Activated T-cell treated with anti-CD3 and anti-CD28 coated beads, Interleukin-2, amount 50 U/mL, for 4 hours (primary cell): ENCODE results near the gene CYSLTR1. TPM values are rescaled to one million over a fixed set of nuclear protein-coding genes. Genes with fewer than 3 reads are reported as not detected.
A peak's percentile ranks its signal among the peaks of the same experiment; 100 is the strongest.

ENCODE experiments used
- ATAC-seq, 2 donors: fragments of 200-7000 bp; cut with Tn5 transposase; one replicate each; pipeline ENCODE4 v1.10.0; 2021
- DNase-seq: peaks from one replicate; pipeline ENCODE4 v3.0.0-alpha.2; 2020
- H3K27me3 Mint-ChIP-seq: one replicate; pipeline ENCODE4 v1.8.0; 2021; ENCODE audit warnings: low read depth, mixed read lengths
- H3K36me3 Mint-ChIP-seq: one replicate; pipeline ENCODE4 v1.8.0; 2022; ENCODE audit warnings: mixed read lengths; ENCODE audit not compliant: insufficient read depth
- H3K4me1 Mint-ChIP-seq: one replicate; pipeline ENCODE4 v1.8.0; 2021; ENCODE audit warnings: low read depth, mixed read lengths
- H3K4me3 Mint-ChIP-seq: one replicate; pipeline ENCODE4 v1.8.0; 2021; ENCODE audit warnings: mild to moderate bottlenecking, moderate library complexity, mixed read lengths
- H3K9me3 Mint-ChIP-seq: one replicate; pipeline ENCODE4 v1.8.0; 2021; ENCODE audit warnings: mixed read lengths
- total RNA-seq, 3 donors: library from RNA; stranded (reverse); gene quantifications; one replicate each; pipeline ENCODE4 v1.2.1, GENCODE V29; 2021

The CYSLTR1 gene
- total RNA-seq: 1 to 10 TPM; 1.4 to 2.3 (median 1.8) TPM

- peaks cover 61% of the 10 kb centered on the region for H3K4me1 Mint-ChIP-seq
- H3K27me3 Mint-ChIP-seq: no peaks in the 10 kb centered on the region
- H3K36me3 Mint-ChIP-seq: no peaks in the 10 kb centered on the region
- ATAC-seq (peak in 1 of 2 donors; percentile 26), DNase-seq (no peak)
- no peaks in the 10 kb centered on the region for H3K9me3 Mint-ChIP-seq
- peak within 1 kb of the TSS; percentile 83 for H3K4me3 Mint-ChIP-seq
Measured at GRCh38 chrX:78327370-78328086, at the start of gene CYSLTR1. Gene CYSLTR1 (minus strand): TSS chrX:78327611. CDS start chrX:78273746, 53,865 bp downstream.

DNA sequence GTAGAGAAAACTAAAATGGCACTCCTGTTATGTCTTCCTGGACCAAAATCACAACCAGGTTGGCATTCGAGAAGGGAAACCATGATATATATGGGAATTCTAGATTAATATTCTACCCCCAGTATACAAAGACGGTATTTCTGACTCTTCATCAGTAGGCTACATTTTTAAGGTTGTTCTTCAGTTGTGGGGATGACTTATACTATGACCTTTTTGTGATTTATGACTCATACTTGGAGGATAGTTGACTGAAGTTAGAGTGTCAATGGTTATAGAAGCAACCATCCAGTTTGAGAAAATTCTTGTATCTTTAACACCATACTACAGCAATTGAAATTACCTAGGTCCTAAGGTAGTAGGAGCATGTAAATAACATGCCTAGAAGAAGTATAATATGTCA, 49.8 kb upstream of the CYSLTR1 start:
- peak; percentile 69 to 71 for ATAC-seq
- peaks cover 4% of the 10 kb centered on the region for H3K9me3 Mint-ChIP-seq
- H3K36me3 Mint-ChIP-seq: no peaks in the 10 kb centered on the region
- H3K4me3 Mint-ChIP-seq: no peak overlapping the region
- H3K4me1 Mint-ChIP-seq: peaks cover 15% of the 10 kb centered on the region
- no peaks in the 10 kb centered on the region for H3K27me3 Mint-ChIP-seq
- no peak for DNase-seq

DNA sequence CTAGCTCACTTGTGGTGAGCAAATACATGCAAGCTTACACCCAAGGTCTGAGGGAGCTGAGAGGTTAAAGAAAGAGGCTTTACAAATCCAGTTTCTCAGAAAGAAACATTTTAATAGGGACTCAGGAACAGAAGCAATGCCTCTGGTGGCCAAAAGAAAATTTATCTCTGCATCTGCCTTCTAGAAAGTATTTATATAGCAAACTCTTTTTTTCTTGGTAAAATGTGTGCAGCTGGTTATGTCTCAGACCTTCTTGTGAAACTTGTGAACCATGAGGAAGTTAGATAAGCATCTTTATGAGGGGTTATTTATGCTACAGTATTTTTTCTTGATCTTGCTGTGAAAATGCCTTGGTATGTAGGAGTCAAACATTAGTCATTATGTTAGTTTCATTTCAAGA, 48.5 kb upstream of the CYSLTR1 start:
- no peaks in the 10 kb centered on the region for H3K27me3 Mint-ChIP-seq
- H3K4me3 Mint-ChIP-seq: no peak overlapping the region
- H3K36me3 Mint-ChIP-seq: no peaks in the 10 kb centered on the region
- H3K9me3 Mint-ChIP-seq: peaks cover 4% of the 10 kb centered on the region
- H3K4me1 Mint-ChIP-seq: peaks cover 15% of the 10 kb centered on the region
- peak; percentile 82 to 83 for ATAC-seq
- DNase-seq: no peak

DNA sequence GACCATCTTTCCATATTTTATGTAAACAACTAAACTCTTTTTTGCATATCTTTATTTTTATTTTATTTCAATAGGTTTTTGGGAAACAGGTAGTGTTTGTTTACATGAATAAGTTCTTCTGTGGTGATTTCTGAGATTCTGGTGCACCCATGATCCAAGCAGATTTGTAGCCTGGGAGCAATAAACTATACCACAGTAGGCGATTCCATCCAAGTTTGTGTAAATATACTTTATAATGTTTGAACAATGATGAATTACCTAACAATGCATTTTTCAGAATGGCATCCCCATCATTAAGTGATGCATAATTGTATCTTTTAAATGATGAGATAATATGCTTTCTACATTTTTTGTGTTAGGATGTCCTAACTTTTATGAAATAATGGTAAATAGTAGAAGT, 39.2 kb upstream of the CYSLTR1 start:
- no peaks in the 10 kb centered on the region for H3K27me3 Mint-ChIP-seq
- no peak for ATAC-seq
- peaks cover 10% of the 10 kb centered on the region for H3K9me3 Mint-ChIP-seq
- H3K4me1 Mint-ChIP-seq: no peaks in the 10 kb centered on the region
- no peaks in the 10 kb centered on the region for H3K36me3 Mint-ChIP-seq
- no peak for DNase-seq
- no peak overlapping the region for H3K4me3 Mint-ChIP-seq

- H3K4me1 Mint-ChIP-seq: no peaks in the 10 kb centered on the region
- DNase-seq (no peak), ATAC-seq (no peak)
- peaks cover 7% of the 10 kb centered on the region for H3K9me3 Mint-ChIP-seq
- no peaks in the 10 kb centered on the region for H3K27me3 Mint-ChIP-seq
- no peaks in the 10 kb centered on the region for H3K36me3 Mint-ChIP-seq
- H3K4me3 Mint-ChIP-seq: no peak overlapping the region
Measured at GRCh38 chrX:78357342-78358055, 30.1 kb upstream of the CYSLTR1 start.

DNA sequence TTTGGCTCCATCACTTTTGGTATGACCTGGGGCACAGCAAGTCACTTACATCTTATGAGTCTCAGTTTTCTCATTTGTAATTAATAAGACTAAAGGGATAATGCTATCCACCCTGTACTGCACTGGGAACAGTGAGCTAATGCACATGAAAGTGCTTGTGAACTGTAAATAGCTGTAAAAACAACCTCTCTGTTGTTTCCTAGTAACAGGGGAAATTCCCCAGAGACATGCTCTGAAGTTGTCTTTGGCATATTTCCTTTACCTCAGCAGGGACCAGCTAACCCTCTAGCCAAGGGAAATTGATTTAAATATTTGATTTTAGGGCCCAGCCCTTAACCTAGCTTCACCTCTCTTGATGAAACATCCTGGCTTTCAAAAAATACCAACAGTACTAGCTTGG, 6.1 kb upstream of the CYSLTR1 start:
- Mint-ChIP-seq H3K4me1 (peaks cover 66% of the 10 kb centered on the region), H3K4me3 (no peak overlapping the region), H3K9me3 (peaks cover 7% of the 10 kb centered on the region), H3K36me3 (no peaks in the 10 kb centered on the region), H3K27me3 (no peaks in the 10 kb centered on the region)
- DNase-seq: no peak
- ATAC-seq: peak; percentile 48 to 60

- DNase-seq (no peak), ATAC-seq (no peak)
- Mint-ChIP-seq H3K4me3 (no peak overlapping the region), H3K9me3 (peaks cover 3% of the 10 kb centered on the region), H3K27me3 (no peaks in the 10 kb centered on the region), H3K36me3 (no peaks in the 10 kb centered on the region), H3K4me1 (peaks cover 75% of the 10 kb centered on the region)
Measured at GRCh38 chrX:78331708-78332107, 4.3 kb upstream of the CYSLTR1 start.

GRCh38 chrX:78330540-78330939, 3.1 kb upstream of the CYSLTR1 start:
- DNase-seq (no peak), ATAC-seq (peak; percentile 36 to 51)
- H3K27me3 Mint-ChIP-seq: no peaks in the 10 kb centered on the region
- peaks cover 67% of the 10 kb centered on the region for H3K4me1 Mint-ChIP-seq
- no peaks in the 10 kb centered on the region for H3K36me3 Mint-ChIP-seq
- H3K9me3 Mint-ChIP-seq: no peaks in the 10 kb centered on the region
- no peak overlapping the region for H3K4me3 Mint-ChIP-seq

DNA sequence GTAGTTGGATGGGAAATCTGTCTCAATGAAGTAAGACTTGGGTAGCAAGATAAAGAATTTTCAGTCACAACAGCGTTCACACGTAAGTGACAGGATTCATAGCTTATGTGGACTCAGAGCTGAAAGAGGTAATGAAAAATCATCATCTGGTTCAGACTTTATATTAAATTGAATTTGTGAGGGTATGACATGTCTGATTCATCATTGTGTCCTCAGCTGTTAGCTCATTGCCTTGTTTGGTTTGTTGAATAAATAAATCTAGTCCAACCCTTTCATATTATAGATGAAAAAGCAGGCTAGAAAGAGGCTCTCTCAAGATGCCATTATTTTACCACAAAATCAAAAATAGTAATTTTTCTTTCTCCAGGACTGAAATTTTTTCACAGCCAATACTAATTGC, 2.7 kb upstream of the CYSLTR1 start:
- H3K36me3 Mint-ChIP-seq: no peaks in the 10 kb centered on the region
- no peak for DNase-seq
- peaks cover 65% of the 10 kb centered on the region for H3K4me1 Mint-ChIP-seq
- peak overlapping the region; percentile 71 for H3K4me3 Mint-ChIP-seq
- H3K27me3 Mint-ChIP-seq: no peaks in the 10 kb centered on the region
- ATAC-seq: peak in 1 of 2 donors; percentile 21
- no peaks in the 10 kb centered on the region for H3K9me3 Mint-ChIP-seq

DNA sequence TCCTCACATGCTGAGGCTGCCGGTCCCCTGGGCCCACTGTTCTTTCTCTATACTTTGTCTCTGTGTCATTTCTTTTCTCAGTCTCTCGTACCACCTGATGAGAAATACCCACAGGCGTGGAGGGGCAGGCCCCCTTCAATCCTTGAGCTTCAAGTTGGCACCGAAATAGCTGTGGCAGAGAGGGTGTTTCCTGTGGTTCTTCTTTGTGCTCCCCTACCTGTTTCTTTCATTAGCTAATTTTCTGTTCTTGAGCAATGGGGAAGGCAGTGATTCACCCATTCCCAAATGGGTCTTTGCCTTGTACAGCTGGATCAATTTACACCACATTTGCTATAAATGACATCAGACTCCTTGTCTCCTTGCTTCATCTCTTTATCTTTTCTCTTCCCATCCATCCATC, 2.1 kb upstream of the CYSLTR1 start:
- DNase-seq (peak; percentile 10), ATAC-seq (peak; percentile 12 to 44)
- Mint-ChIP-seq H3K4me3 (peak overlapping the region; percentile 71), H3K27me3 (no peaks in the 10 kb centered on the region), H3K9me3 (no peaks in the 10 kb centered on the region), H3K4me1 (peaks cover 63% of the 10 kb centered on the region), H3K36me3 (no peaks in the 10 kb centered on the region)

GRCh38 chrX:78326401-78326800, 1.0 kb downstream of the CYSLTR1 start:
- DNase-seq: no peak
- peak overlapping the region; percentile 83 for H3K4me3 Mint-ChIP-seq
- H3K36me3 Mint-ChIP-seq: peaks cover 3% of the 10 kb centered on the region
- ATAC-seq: no peak
- H3K27me3 Mint-ChIP-seq: no peaks in the 10 kb centered on the region
- no peaks in the 10 kb centered on the region for H3K9me3 Mint-ChIP-seq
- peaks cover 61% of the 10 kb centered on the region for H3K4me1 Mint-ChIP-seq

DNA sequence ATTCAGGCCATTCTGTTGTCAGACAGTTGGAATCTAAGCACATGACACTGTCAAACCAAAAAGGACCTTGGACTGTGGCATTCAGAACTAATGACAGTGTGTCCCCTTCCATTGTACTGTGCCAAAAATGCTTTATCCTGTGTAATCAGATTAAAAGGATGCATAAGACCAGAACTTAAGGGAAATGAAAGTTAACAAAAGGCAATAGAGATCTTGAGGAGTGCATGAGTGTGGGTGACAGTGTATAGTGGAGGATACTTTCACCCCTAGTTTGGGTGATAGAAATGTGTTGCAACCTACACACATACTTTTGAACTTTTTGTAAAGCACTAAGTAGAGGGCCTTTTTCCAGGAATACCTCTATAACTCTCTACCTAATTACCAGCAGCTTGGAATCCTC, 4.5 kb downstream of the CYSLTR1 start:
- no peaks in the 10 kb centered on the region for H3K27me3 Mint-ChIP-seq
- peaks cover 44% of the 10 kb centered on the region for H3K4me1 Mint-ChIP-seq
- DNase-seq: no peak
- H3K9me3 Mint-ChIP-seq: no peaks in the 10 kb centered on the region
- H3K4me3 Mint-ChIP-seq: peak overlapping the region; percentile 60
- peak in 1 of 2 donors; percentile 32 for ATAC-seq
- peaks cover 7% of the 10 kb centered on the region for H3K36me3 Mint-ChIP-seq

- H3K4me1 Mint-ChIP-seq: peaks cover 39% of the 10 kb centered on the region
- peak; percentile 26 for DNase-seq
- H3K9me3 Mint-ChIP-seq: no peaks in the 10 kb centered on the region
- H3K36me3 Mint-ChIP-seq: peaks cover 7% of the 10 kb centered on the region
- no peaks in the 10 kb centered on the region for H3K27me3 Mint-ChIP-seq
- no peak overlapping the region for H3K4me3 Mint-ChIP-seq
- peak; percentile 54 to 55 for ATAC-seq
Measured at GRCh38 chrX:78321809-78322208, 5.6 kb downstream of the CYSLTR1 start.

GRCh38 chrX:78316265-78316664, 11.1 kb downstream of the CYSLTR1 start:
- peaks cover 50% of the 10 kb centered on the region for H3K4me1 Mint-ChIP-seq
- no peak for DNase-seq
- ATAC-seq: no peak
- H3K36me3 Mint-ChIP-seq: peaks cover 14% of the 10 kb centered on the region
- peaks cover 3% of the 10 kb centered on the region for H3K9me3 Mint-ChIP-seq
- H3K27me3 Mint-ChIP-seq: no peaks in the 10 kb centered on the region
- H3K4me3 Mint-ChIP-seq: no peak overlapping the region

- peaks cover 50% of the 10 kb centered on the region for H3K4me1 Mint-ChIP-seq
- peaks cover 3% of the 10 kb centered on the region for H3K9me3 Mint-ChIP-seq
- peaks cover 9% of the 10 kb centered on the region for H3K36me3 Mint-ChIP-seq
- ATAC-seq (no peak), DNase-seq (no peak)
- no peaks in the 10 kb centered on the region for H3K27me3 Mint-ChIP-seq
- H3K4me3 Mint-ChIP-seq: no peak overlapping the region
Measured at GRCh38 chrX:78315745-78316144, 11.7 kb downstream of the CYSLTR1 start.
